H9 (cell line): ENCODE data around the gene UQCC2. TPM values are rescaled to one million over a fixed set of nuclear protein-coding genes. Genes with fewer than 3 reads are reported as not detected.

ENCODE experiments used
- DNase-seq: peaks from one replicate; pipeline ENCODE4 v3.0.0-alpha.2; 2017
- H2AFZ ChIP-seq: one replicate; pipeline ENCODE4 v1.6.1; 2013; ENCODE audit warnings: mild to moderate bottlenecking, low read length, control low read depth, moderate library complexity
- H2AK5ac ChIP-seq: 2 replicates; pipeline ENCODE4 v1.6.1; 2013; ENCODE audit warnings: low read length, control low read depth, mixed read lengths; ENCODE audit not compliant: insufficient read length
- H2BK120ac ChIP-seq: one replicate; pipeline ENCODE4 v1.6.1; 2013; ENCODE audit warnings: low read depth, mild to moderate bottlenecking, low read length, control low read depth, inconsistent platforms; ENCODE audit not compliant: poor library complexity, severe bottlenecking
- H2BK12ac ChIP-seq: 2 replicates; pipeline ENCODE4 v1.6.1; 2013; ENCODE audit warnings: low read length, control low read depth, mixed read lengths, low read depth; ENCODE audit not compliant: insufficient read length
- H2BK15ac ChIP-seq: 2 replicates; pipeline ENCODE4 v1.6.1; 2013; ENCODE audit warnings: low read depth, low read length, control low read depth
- H2BK20ac ChIP-seq: one replicate; pipeline ENCODE4 v1.6.1; 2013; ENCODE audit warnings: low read depth, mild to moderate bottlenecking, low read length, control low read depth, inconsistent platforms; ENCODE audit not compliant: poor library complexity, severe bottlenecking
- H2BK5ac ChIP-seq: 2 replicates; pipeline ENCODE4 v1.6.1; 2013; ENCODE audit warnings: low read length, control low read depth, mixed read lengths; ENCODE audit not compliant: insufficient read length
- H3K14ac ChIP-seq: 2 replicates; pipeline ENCODE4 v1.6.1; 2013; ENCODE audit warnings: low read length, control low read depth; ENCODE audit not compliant: insufficient read depth
- H3K18ac ChIP-seq: 2 replicates; pipeline ENCODE4 v1.6.1; 2013; ENCODE audit warnings: low read depth, mild to moderate bottlenecking, mixed read lengths, low read length, control low read depth; ENCODE audit not compliant: insufficient read length
- H3K23ac ChIP-seq: 2 replicates; pipeline ENCODE4 v1.6.1; 2013; ENCODE audit warnings: low read length, control low read depth, mixed read lengths, low read depth; ENCODE audit not compliant: insufficient read length
- H3K23me2 ChIP-seq: 2 replicates; pipeline ENCODE4 v1.6.1; 2013; ENCODE audit warnings: low read depth, mild to moderate bottlenecking, mixed read lengths, low read length, control low read depth; ENCODE audit not compliant: insufficient read length, poor library complexity, severe bottlenecking
- H3K27ac ChIP-seq: 2 replicates; pipeline ENCODE4 v1.5.1; 2013; ENCODE audit warnings: low read length, control low read depth, mixed read lengths, low read depth; ENCODE audit not compliant: insufficient read length
- H3K27me3 ChIP-seq: 2 replicates; pipeline ENCODE4 v1.6.1; 2013; ENCODE audit warnings: low read length, control low read depth, inconsistent platforms; ENCODE audit not compliant: insufficient read depth
- H3K4ac ChIP-seq: 2 replicates; pipeline ENCODE4 v1.6.1; 2013; ENCODE audit warnings: low read depth, mild to moderate bottlenecking, control low read depth, inconsistent platforms, low read length, moderate library complexity
- H3K4me1 ChIP-seq: 2 replicates; pipeline ENCODE4 v1.6.1; 2013; ENCODE audit warnings: low read length, control low read depth, inconsistent platforms; ENCODE audit not compliant: insufficient read depth
- H3K4me2 ChIP-seq: 2 replicates; pipeline ENCODE4 v1.6.1; 2013; ENCODE audit warnings: low read length, control low read depth, mixed read lengths; ENCODE audit not compliant: insufficient read length, insufficient read depth
- H3K56ac ChIP-seq: 2 replicates; pipeline ENCODE4 v1.6.1; 2013; ENCODE audit warnings: low read depth, mild to moderate bottlenecking, mixed read lengths, low read length, control low read depth; ENCODE audit not compliant: insufficient read length
- H3K79me1 ChIP-seq: 2 replicates; pipeline ENCODE4 v1.6.1; 2013; ENCODE audit warnings: low read depth, mild to moderate bottlenecking, moderate library complexity, low read length, control low read depth, inconsistent platforms; ENCODE audit not compliant: insufficient read depth, poor library complexity, severe bottlenecking
- H3K79me2 ChIP-seq: 2 replicates; pipeline ENCODE4 v1.6.1; 2013; ENCODE audit warnings: low read length, control low read depth, inconsistent platforms; ENCODE audit not compliant: insufficient read depth
- H3K9ac ChIP-seq: 2 replicates; pipeline ENCODE4 v1.6.1; 2013; ENCODE audit warnings: low read length, control low read depth, mixed read lengths; ENCODE audit not compliant: insufficient read length; ENCODE audit errors: extremely low read depth
- H3K9me3 ChIP-seq: one replicate; pipeline ENCODE4 v1.6.1; 2013; ENCODE audit warnings: low read depth, low read length, inconsistent platforms; ENCODE audit not compliant: control insufficient read depth
- H3T11ph ChIP-seq: one replicate; pipeline ENCODE4 v1.6.1; 2013; ENCODE audit warnings: mild to moderate bottlenecking, low read length, control low read depth, inconsistent platforms
- H4K20me1 ChIP-seq: one replicate; pipeline ENCODE4 v1.6.1; 2013; ENCODE audit not compliant: control insufficient read depth, insufficient read length, insufficient read depth
- H4K5ac ChIP-seq: 2 replicates; pipeline ENCODE4 v1.6.1; 2013; ENCODE audit warnings: low read depth, mild to moderate bottlenecking, mixed read lengths, low read length, control low read depth; ENCODE audit not compliant: insufficient read length
- H4K8ac ChIP-seq: replicated peaks from 2 replicates; pipeline ENCODE4 v1.6.1; 2013; ENCODE audit warnings: low read length, control low read depth, mixed read lengths, low read depth; ENCODE audit not compliant: insufficient read length
- H4K91ac ChIP-seq: 2 replicates; pipeline ENCODE4 v1.6.1; 2013; ENCODE audit warnings: low read depth, mild to moderate bottlenecking, moderate library complexity, mixed read lengths, low read length, control low read depth; ENCODE audit not compliant: insufficient read length
- H3K27ac Mint-ChIP-seq, 3 experiments: 2 replicates in 2 of 3; 3 replicates in 1 of 3; pipeline ENCODE4 v1.8.0; 2020 to 2021; ENCODE audit warnings: mixed read lengths in 3 of 3, mild to moderate bottlenecking in 1 of 3, moderate library complexity in 1 of 3
- H3K27me3 Mint-ChIP-seq: 2 replicates; pipeline ENCODE4 v1.8.0; 2021; ENCODE audit warnings: low read depth, mild to moderate bottlenecking, moderate library complexity, mixed read lengths
- H3K36me3 Mint-ChIP-seq, 3 experiments: 2 replicates in 2 of 3; 3 replicates in 1 of 3; pipeline ENCODE4 v1.8.0; 2020 to 2021; ENCODE audit warnings: low read depth in 3 of 3, mixed read lengths in 3 of 3; ENCODE audit not compliant: insufficient read depth in 1 of 3
- H3K4me1 Mint-ChIP-seq, 2 experiments: 2 replicates each; pipeline ENCODE4 v1.8.0; 2020; ENCODE audit warnings: mixed read lengths in 2 of 2
- H3K4me3 Mint-ChIP-seq, 2 experiments: 2 replicates in 1 of 2; 3 replicates in 1 of 2; pipeline ENCODE4 v1.8.0; 2020 to 2021; ENCODE audit warnings: mild to moderate bottlenecking in 2 of 2, mixed read lengths in 2 of 2, moderate library complexity in 1 of 2
- H3K9me3 Mint-ChIP-seq, 2 experiments: 2 replicates in 1 of 2; 3 replicates in 1 of 2; pipeline ENCODE4 v1.8.0; 2020; ENCODE audit warnings: mild to moderate bottlenecking in 2 of 2, mixed read lengths in 2 of 2, moderate library complexity in 1 of 2
- WGBS: extraction: QIAGEN DNeasy Blood & Tissue Kit; methylation state at CpG from one replicate; pipeline ENCODE4 v1.1.7; 2013; ENCODE audit warnings: missing lambda C conversion rate, low lambda C conversion rate, mixed read lengths; ENCODE audit not compliant: insufficient read length; ENCODE audit errors: extremely low coverage; 5-methylcytosine and 5-hydroxymethylcytosine counted together
- total RNA-seq: library from RNA; stranded (reverse); gene quantifications from 2 replicates; pipeline ENCODE4 v1.2.1, GENCODE V29; 2021
- TF ChIP-seq, protein P1 (sequence below): fragments of 200-600 bp; sonication (generic); conservative IDR thresholded peaks from 3 replicates; pipeline ENCODE4 v1.8.0; 2021; ENCODE audit warnings: antibody characterized with exemption, mild to moderate bottlenecking

UQCC2 gene
- total RNA-seq, 1 experiment from 2014 or later, result 140 TPM

- H4K8ac ChIP-seq, result no peak overlapping the region
- no peak overlapping the region for H3K56ac ChIP-seq
- no peak overlapping the region for H4K91ac ChIP-seq
- H3K9ac ChIP-seq, result no peak overlapping the region
- no peak overlapping the region for H2BK120ac ChIP-seq
- Mint-ChIP-seq H3K27ac (peak overlapping the region in 2 of 3 experiments; percentile 50 to 64; a peak in 1 of 7 replicates), H3K4me1 (peaks cover 13 to 16% of the 10 kb centered on the region in 2 experiments), H3K27me3 (no peaks in the 10 kb centered on the region), H3K9me3 (no peaks in the 10 kb centered on the region), H3K36me3 (peaks cover 30 to 93% (median 76%) of the 10 kb centered on the region in 3 experiments; a peak in 6 of 7 replicates), H3K4me3 (no peak overlapping the region)
- no peaks in the 10 kb centered on the region for H3K23me2 ChIP-seq
- H2AFZ ChIP-seq, result no peak overlapping the region
- H3K4me1 ChIP-seq, result 0 out of 2 replicates have a peak, but pooled peaks cover 3% of the 10 kb centered on the region
- DNase-seq, result no peak
- no peak overlapping the region for H3K14ac ChIP-seq
- WGBS, result no CpG with 5 or more reads among the region's 19 CpGs
- H2BK12ac ChIP-seq, result no peak overlapping the region
- no peaks in the 10 kb centered on the region for H3K79me2 ChIP-seq
- H2BK20ac ChIP-seq, result no peak overlapping the region
- H3K23ac ChIP-seq, result no peak overlapping the region
- H4K5ac ChIP-seq, result no peak overlapping the region
- H3K27me3 ChIP-seq, result no peaks in the 10 kb centered on the region
- H3K9me3 ChIP-seq, result no peaks in the 10 kb centered on the region
- no peak overlapping the region for H3K18ac ChIP-seq
- H3K79me1 ChIP-seq, result no peaks in the 10 kb centered on the region
- H3K4ac ChIP-seq, result no peak overlapping the region
- H2BK5ac ChIP-seq, result no peak overlapping the region
- no peak overlapping the region for H3T11ph ChIP-seq
- no peak overlapping the region for H3K4me2 ChIP-seq
- no peak overlapping the region for H2BK15ac ChIP-seq
- H3K27ac ChIP-seq, result no peak overlapping the region
- TF ChIP-seq, protein P1, sequence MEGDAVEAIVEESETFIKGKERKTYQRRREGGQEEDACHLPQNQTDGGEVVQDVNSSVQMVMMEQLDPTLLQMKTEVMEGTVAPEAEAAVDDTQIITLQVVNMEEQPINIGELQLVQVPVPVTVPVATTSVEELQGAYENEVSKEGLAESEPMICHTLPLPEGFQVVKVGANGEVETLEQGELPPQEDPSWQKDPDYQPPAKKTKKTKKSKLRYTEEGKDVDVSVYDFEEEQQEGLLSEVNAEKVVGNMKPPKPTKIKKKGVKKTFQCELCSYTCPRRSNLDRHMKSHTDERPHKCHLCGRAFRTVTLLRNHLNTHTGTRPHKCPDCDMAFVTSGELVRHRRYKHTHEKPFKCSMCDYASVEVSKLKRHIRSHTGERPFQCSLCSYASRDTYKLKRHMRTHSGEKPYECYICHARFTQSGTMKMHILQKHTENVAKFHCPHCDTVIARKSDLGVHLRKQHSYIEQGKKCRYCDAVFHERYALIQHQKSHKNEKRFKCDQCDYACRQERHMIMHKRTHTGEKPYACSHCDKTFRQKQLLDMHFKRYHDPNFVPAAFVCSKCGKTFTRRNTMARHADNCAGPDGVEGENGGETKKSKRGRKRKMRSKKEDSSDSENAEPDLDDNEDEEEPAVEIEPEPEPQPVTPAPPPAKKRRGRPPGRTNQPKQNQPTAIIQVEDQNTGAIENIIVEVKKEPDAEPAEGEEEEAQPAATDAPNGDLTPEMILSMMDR, result no peak
- no peak overlapping the region for H2AK5ac ChIP-seq
- no peaks in the 10 kb centered on the region for H4K20me1 ChIP-seq
Measured at GRCh38 chr6:33694401-33694931, 17.0 kb downstream of the UQCC2 start.
